ENCODE data around the gene ENDOV.

Gene ENDOV

GRCh38 chr17:80449930-80450576 is 35.1 kb downstream of the ENDOV start:
- no peak for DNase-seq (ENCODE audit: low spot score)

- no peak for DNase-seq (ENCODE audit: low spot score)
Measured at GRCh38 chr17:80451104-80451775, 36.3 kb downstream of the ENDOV start.

GRCh38 chr17:80452173-80452915 is 37.4 kb downstream of the ENDOV start:
- DNase-seq (ENCODE audit: low spot score), result no peak

GRCh38 chr17:80453126-80453997 is 38.4 kb downstream of the ENDOV start:
- DNase-seq (ENCODE audit: low spot score), result no peak

GRCh38 chr17:80453998-80454556 is 39.1 kb downstream of the ENDOV start:
- DNase-seq (ENCODE audit: low spot score), result no peak

- DNase-seq (ENCODE audit: low spot score), result peak; percentile 94
Measured at GRCh38 chr17:80454557-80455335, 39.8 kb downstream of the ENDOV start.

GRCh38 chr17:80455336-80455710 is 40.4 kb downstream of the ENDOV start:
- no peak for DNase-seq (ENCODE audit: low spot score)

GRCh38 chr17:80455784-80456183 is 40.8 kb downstream of the ENDOV start:
- DNase-seq (ENCODE audit: low spot score), result no peak

GRCh38 chr17:80456465-80457235 is 41.7 kb downstream of the ENDOV start:
- no peak for DNase-seq (ENCODE audit: low spot score)

GRCh38 chr17:80457236-80457856 is 42.4 kb downstream of the ENDOV start:
- DNase-seq (ENCODE audit: low spot score), result no peak

- no peak for DNase-seq (ENCODE audit: low spot score)
Measured at GRCh38 chr17:80458016-80458415, 43.0 kb downstream of the ENDOV start.

GRCh38 chr17:80459234-80459633 is 44.3 kb downstream of the ENDOV start:
- DNase-seq (ENCODE audit: low spot score), result no peak

GRCh38 chr17:80460429-80460834 is 45.5 kb downstream of the ENDOV start:
- DNase-seq (ENCODE audit: low spot score), result peak; percentile 35

GRCh38 chr17:80461528-80462160 is 46.7 kb downstream of the ENDOV start:
- no peak for DNase-seq (ENCODE audit: low spot score)

GRCh38 chr17:80463784-80464400 is 48.9 kb downstream of the ENDOV start:
- no peak for DNase-seq (ENCODE audit: low spot score)

- DNase-seq (ENCODE audit: low spot score), result no peak
Measured at GRCh38 chr17:80464486-80464885, 49.5 kb downstream of the ENDOV start.

GRCh38 chr17:80465327-80465974 is 50.5 kb downstream of the ENDOV start:
- DNase-seq (ENCODE audit: low spot score), result no peak

GRCh38 chr17:80466188-80466705 is 51.3 kb downstream of the ENDOV start:
- DNase-seq (ENCODE audit: low spot score), result no peak

Measured in globus pallidus (tissue), 1 donor.